NK-92 (cell line): Measurements from ENCODE around the gene KIF1B.
"Not testable (repeated sequence)": the region's sequence is repeated elsewhere in the genome, so short reads cannot be mapped to it uniquely, and the experiment has no call there.

ENCODE experiments used
- DNase-seq: peaks from one replicate; lab custom pipeline; 2025; ENCODE audit not compliant: unreplicated experiment; lab: John Stamatoyannopoulos, UW

KIF1B gene

DNA sequence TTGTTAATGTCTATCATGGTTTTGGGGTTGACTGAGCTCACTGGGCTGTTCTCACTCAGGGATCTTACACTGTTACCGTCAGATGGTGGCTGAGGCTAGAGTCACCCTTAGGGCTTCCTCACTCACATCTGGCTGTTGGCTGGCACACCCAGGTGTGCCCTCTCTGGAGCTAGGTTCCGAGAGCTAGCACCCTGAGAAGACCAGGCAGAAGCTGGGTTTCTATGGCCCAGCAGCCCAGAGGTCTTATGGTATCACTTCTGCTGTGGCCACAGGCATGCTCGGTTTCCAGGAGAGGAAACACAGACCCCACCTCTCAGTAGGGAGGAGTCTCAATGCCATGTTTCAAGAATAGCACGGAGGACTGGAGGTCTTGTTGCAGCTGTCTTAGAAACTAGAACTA, 20.7 kb upstream of the KIF1B start:
- no peak for DNase-seq

DNA sequence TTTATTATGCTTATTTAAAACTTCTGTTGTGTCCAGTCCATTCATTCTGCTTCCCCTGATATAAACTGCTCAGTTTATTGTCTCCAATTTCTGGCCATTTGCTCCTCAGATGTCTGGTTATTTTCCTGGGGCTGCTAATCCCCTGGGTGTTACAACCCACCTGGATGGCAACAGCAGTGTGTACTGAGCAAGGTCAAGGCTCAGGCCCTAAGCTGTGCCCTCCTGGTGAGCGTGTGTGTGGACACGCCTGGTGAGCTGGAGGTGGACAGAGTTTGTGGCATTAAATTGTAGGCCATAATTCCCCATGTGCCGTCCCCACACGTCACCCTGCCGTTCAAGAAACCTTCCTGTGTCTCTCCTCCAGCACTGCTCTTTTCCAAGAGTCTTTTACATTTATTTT, 18.1 kb upstream of the KIF1B start:
- no peak for DNase-seq

DNA sequence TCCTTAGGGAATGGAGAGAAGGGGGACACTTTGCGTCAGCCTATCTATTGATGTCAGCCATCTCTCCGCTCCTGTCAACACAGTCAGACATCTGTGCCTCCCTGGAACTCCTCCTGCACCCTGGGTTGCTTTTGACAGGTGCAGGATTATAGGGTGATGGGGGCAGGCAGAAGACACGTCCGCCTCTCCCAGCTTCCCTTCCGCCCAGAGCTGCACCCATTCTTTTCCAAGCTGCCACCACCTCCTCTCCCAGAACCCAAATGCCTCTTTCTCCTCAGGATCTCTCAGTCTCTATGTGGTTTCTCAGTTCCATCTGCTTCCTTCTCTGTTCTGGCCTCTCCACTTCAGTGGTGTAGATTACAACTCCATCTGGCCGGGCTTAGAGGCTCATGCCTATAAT, 17.1 kb upstream of the KIF1B start:
- DNase-seq = no peak

DNA sequence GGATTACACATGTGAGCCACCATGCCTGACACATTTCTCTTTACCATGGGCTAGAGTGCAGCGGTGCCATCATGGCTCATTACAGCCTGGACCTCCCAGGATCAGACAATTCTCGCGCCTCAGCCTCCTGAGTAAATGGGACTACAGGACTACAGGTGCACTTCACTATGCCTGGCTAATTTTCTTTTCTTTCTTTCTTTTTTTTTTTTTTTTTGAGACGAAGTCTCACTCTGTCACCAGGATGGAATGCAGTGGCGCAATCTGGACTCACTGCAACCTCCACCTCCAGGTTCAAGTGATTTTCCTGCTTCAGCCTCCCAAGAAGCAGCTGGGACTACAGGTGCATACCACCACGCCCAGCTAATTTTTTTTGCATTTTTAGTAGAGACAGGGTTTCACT, 14.8 kb upstream of the KIF1B start:
- no peak for DNase-seq

DNA sequence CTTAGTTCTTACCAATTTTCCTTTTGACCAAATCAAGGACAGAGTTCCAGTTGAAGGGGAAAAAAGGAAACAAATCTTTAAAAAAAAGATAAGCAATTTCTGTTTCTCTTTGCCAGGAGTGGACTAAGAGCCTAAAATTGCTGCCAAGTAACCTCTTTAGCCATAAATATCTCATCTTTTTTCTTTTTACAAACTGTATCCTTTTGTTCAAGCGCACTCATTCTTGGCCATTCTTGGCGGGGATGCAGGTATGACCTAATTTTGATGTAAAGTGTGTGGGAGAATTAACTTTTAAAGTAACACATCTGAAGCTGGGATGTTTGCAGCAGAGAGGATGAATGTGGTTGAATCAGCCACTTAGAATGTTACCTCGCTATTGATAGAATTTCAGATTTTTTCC, 13.4 kb upstream of the KIF1B start:
- no peak for DNase-seq

DNA sequence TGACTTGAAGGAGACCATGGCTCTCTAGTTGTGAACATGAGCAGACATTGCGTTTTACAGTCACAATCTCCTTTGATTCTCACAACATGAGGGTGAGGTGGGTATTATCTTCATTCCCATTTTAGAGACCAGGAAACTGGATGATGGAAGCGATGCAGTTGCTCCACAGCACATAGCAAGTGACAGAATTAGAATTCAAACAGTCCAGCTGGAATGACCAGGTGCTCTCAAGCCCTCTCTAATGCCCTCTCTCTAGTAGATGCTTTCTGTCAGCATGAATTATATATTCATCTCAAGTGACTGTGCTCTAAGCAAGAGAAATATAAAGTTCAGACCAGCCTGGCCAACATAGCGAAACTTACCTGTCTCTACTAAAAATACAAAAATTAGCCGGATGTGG, 9.8 kb upstream of the KIF1B start:
- no peak for DNase-seq

DNA sequence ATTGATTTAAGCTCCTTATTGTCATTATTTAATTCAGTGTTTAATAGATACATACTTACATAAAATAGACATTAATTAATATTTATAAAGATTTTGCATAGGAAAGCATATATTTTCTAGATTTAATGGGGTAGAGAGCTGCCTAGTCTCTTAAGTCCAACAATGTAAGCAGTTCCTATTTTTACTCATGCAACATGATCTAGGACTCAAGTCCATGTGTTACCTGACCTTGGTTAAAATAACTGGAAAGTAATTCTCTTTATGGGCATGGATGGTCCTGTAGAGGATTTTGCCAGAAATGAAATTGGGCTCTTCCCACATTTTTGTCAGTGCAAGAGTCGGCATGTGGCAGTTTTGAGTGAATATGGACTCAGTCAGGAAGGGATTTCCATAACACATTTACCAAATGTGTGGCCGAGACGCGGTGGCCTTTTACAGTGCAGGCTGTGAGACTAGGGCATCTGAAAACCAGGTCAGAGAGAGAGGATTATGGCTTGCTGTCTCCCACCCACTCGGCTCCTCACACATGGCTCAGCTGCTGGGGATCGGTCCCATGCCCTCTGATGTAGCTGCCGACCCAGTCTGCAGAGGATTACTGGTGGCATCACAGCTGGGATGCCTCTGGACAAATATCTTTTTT, 6.2 kb upstream of the KIF1B start:
- no peak for DNase-seq

DNA sequence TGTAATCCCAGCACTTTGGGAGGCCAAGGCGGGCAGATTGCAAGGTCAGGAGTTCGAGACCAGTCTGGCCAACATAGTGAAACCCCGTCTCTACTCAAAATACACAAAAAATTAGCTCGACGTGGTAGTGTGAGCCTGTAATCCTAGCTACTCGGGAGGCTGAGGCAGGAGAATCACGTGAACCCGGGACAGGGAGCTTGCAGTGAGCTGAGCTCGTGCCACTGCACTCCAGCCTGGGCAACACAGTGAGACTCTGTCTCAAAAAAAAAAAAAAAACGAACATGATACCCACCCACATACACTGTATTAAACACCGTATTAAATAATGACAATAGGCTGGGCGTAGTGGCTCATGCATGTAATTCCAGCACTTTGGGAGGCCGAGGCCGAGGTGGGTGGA, 5.2 kb upstream of the KIF1B start:
- DNase-seq = not testable (repeated sequence)

DNA sequence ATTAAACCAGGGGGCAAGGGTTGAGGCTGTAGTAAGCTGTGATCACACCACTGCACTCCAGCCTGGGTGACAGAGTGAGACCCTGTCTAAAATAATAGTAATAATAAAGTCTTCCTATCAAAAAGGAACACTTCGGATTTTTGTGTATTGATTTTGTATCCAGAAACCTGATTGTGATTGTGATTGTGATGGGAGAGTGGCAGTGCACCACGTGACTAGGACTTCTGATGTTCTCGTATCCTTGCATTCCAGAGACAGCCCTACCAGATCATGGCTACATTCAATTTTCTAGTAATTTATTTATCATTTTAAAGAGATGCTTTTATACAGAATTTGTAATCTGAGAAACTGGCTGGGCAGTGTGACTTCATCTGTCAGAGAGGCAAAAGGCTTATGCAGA, 2.6 kb upstream of the KIF1B start:
- DNase-seq = no peak

DNA sequence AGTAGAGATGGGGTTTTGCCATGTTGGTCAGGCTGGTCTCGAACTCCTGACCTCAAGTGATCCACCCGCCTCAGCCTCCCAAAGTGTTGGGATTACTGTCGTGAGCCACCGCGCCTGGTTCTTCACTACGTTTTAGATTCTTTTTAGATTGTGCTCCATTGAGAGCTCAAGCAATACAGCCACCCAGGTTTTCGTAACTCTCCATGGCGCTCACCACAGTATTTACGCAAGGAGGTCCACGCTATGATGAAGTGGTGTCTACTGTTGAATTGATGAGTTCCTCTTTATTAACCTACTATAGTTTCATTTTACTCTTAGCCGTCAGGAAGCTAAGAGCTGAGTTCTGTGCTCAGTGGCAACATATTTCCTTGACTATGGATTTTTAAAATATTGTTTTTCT, 1.8 kb upstream of the KIF1B start:
- no peak for DNase-seq

DNA sequence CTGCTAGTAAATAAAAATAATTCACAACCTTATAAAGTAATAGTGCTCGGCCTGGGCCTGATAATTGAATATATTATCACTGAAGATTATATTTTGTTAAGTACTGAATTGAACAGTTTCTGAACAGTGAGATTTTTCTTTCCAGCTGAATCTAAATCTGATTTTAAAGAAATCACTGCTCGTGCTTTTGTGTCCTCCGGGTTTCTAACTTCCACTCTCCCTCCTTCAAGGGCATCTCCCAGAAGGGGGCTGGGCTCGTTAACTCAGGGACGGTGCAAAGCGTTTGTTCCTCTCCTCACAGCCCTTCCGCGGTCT, 823 bp upstream of the KIF1B start:
- DNase-seq = no peak

DNA sequence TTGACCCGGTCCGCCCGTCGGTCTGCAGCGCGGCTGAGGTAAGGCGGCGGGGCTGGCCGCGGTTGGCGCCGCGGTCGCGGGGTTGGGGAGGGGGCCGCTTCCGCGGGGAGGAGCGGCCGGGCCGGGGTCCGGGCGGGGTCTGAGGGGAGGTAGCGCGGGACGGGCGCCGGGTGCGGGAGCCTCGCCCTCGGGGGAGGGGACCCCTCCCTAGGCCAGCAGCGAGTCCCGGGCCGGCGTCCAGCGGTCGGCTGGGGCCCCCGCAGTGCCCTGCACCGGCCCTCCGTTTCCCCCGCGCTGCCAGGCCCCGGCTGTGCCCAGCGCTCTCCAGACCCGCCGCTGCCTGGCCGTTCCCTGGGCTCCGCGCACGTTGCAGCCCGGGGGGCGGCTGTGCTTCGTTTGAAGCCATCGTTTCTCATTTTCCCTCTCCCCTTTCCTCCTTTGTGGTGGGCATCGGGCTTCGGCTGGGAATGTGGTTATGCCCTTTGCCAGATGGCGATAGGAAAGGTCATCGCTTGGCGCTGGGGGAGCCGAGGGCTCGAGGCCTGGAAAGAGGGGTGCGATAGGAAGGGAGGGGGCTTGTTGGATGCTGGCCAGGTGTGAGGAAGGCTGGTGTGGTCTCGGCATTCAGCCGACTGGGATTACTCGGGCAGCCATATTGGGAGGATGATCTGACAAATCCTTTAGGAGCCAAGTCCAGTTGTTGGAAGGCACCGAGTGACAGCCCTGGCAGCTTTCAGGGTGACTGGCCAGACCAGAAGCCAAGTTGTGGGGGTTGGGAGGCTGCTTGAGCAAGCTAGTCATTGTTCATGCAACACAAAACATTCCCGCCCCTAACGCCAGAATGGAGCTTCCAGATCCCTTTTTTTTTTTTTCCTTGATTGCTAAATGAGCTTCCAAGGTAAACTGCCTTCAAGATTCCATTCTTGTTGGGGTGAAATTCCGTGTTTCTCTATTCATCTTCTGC, 753 bp downstream of the KIF1B start:
- DNase-seq = no peak

DNA sequence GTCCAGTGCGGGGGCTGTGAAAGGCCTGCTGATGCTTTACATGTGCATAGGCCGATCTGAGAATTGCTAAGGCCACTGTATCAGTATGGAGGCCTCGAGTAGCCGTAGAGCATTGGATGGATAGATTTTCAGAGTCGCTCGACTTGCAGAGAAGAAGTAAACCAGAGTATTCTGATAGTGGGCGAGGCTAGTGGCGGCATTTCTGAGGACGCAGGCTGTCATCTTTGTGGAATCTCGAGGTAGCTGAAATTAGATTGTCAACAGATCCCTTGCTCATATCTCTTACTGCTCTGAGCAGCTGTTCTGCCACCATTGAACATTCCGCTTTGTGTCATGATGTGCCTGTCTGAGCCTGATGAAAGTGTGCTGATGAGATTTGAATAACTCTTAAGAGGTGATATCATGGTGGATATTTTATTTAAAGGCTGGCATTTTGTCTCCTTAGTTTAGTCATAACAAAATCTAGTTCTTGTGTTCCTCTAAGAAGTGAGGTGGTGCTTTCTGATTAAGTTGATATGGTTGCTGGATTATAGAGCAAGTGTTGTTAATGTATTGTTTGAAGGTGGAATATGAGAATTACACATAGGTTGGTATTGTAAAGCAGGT, 1.5 kb downstream of the KIF1B start:
- no peak for DNase-seq

DNA sequence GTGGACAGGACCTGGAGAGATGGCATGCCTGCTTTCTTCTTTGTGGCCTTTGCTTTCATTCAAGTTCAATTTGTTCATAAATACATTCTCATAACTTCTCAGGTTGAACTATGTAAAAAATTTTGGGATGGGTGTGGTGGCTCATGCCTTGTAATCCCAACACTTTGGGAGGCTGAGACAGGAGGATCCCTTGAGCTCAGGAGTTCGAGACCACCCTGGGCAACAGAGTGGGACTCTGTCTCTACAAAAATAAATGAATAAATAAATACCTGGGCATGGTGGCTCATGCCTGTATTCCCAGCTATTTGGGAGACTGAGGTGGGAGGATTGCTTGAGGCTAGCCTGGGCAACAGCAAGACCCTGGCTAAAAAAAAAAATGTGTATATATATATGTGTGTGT, 2.1 kb downstream of the KIF1B start:
- DNase-seq = no peak

DNA sequence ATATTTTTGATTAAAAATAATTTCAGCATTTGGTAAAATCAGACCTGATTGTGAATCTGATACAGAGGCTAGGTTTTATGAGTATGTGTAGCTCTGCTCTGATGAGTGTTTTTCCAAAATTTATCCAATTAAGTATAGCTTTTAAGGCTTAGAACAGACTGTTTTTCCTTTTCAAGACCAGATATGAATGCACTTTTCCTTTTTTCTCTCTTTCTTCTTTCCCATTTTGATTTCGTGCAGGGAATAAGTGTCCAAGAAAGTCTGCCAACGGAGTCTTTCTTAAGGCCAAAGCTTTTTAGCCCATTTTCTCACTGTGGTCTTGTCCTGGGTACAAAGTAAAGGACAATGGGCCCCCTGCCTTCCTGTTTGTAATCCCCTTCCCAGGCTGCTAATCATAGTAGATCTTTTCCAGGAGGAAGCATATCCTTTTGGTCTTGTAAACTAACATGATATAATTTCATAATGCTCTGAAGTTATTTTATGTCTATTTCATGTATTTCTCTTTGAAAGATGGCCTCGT, 2.9 kb downstream of the KIF1B start:
- no peak for DNase-seq

DNA sequence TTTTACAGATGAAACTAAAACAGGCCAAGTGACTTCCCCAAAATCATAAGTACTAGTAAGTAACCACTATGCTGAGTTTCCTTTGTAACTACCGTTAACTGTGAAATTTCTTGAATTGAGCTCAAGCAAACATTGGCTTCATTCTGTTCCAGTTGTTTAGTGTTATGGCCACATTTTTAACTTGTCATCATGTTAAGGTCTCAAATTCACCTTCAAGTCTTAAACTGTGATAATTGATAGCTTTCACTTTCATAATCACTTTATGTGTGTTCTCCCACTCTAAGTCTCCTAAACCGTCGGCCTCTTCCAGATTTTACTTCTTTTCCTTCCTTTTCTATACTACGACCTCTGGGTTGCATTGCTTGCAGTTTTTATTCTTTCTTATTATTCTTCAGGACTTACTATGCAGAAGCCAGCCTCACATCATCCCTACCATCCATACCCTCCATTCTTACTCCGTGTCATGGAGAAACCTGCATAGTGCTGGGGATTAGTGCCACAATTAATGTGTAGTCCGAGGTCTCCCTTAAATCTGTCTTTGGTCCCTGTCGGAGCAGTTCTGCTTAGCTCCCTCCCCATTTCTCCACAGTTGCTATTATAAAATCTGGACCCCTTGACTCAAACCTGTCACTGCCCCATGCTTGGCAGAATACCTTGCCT, 5.8 kb downstream of the KIF1B start:
- no peak for DNase-seq

DNA sequence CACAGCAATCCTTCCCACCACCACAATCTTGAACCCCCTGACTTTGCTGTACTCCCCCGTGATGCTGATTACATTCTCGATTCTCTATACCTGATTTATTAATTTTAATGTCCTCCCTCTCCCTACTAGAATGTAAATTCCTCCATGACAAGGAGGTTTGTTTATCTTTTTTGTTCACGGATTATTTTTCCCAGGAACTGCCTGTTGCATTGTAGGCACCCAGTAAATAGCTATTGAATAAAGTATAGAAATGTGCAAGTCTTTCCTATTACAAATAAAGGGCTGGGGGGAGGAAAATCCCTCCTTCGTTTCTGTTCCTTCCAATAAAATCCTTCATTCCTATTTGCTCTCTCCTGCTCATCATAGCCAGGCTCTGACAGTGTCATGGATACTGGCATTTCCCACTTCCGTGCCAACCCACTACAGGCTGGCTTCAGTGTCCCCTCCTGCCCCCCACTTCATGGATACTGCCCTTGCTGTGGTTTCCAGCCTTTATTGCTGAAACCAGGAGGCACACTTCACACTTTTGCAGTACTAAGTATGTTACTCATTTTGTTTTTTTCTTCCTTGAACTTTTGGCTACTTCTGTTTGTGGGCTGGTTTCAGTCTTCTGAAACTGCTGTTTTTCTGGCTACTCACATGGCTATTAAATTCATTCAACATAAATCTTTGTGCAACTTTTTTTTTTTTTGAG, 7.5 kb downstream of the KIF1B start:
- no peak for DNase-seq

DNA sequence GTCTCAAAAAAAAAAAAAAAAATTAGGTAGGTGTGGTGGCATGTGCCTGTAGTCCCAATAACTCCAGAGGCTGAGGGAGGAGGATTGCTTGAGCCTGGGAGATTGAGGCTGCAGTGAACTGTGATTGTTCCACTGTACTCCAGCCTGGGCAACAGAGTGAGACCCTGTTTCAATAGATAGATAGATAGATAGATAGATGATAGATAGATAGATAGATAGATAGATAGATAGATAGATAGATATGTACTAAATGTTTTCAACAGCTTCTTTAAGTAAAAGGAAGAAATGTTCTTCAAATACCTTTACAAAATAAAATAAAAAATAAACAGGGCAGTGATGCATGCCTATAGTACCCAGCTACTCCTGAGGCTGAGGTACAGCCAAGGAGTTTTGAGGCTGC, 9.8 kb downstream of the KIF1B start:
- DNase-seq = no peak

DNA sequence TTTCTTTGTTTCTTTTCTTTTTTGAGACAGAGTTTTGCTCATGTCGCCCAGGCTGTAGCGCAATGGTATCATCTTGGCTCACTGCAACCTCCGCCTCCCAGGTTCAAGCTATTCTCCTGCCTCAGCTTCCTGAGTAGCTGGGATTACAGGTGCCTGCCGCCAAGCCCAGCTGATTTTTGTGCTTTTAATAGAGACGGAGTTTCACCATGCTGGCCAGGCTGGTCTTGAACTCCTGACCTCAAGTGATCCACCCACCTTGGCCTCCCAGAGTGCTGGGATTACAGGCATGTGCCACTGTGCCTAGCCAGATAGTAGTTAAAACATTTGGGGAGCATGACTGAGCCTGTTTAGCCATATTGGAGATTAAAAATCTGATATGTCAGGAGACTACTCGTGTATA, 10.3 kb downstream of the KIF1B start:
- DNase-seq = not testable (repeated sequence)

DNA sequence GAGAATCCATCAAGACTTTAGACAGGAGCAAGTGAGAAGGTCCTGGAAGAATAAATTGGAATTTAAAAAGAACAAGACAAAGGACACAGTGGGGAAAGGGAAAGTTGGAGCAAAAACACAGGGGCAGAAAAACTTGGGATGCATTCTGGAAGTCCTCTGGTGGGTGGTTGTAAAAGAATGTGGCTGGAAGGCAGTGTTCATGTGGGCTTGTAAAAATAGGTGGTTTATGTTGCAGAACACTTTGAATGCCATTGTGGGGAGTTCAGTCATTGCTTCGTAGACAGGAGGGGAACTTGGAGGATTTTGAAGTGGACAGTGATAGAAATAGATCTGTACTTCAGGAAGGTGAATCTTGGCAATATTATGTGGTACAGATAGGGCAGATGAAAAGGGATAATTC, 15.2 kb downstream of the KIF1B start:
- no peak for DNase-seq

DNA sequence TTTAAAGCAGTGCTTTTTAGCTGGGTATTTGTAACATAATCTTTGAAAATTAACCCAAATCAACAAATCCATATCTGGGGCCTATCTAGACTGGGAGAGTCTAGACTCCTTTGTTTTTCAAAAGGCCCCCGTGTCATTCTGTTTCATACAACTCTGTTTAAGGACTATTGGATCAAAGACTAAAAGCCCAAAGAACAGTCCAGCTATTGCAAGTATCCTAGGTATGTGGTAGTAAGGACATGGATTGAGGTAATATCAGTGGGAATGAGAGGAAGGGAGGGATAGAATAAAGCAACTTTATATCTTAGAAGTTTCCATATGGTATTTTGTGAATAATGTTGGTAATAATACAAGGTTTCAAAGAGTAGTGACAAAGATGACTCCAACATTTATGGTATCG, 18.2 kb downstream of the KIF1B start:
- DNase-seq = no peak
